ENCODE data around the gene DTNB.

DTNB gene

DNA sequence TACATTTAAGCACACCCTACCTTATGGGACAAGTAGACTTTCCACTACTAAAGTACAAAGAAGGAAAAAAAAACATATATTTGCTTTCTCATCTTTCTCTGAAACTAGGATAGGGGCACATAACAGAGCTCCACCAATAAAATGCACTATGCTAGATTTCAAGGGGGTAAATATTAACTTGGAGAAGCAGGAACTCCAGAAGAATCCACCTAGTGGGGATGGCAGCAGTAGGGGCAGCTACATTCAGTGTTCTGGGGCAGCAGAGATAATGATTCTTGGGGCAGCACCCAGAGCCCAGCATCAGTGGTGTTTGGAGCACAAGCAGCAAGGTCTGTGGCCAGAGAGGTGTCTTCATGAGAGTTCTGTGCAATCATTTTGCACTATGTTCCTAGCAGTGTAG is 64.7 kb downstream of the DTNB start:
- TF ChIP-seq ZBTB7A (IDR thresholded peaks at IDR 0.05; ENCODE audit: low read depth) (no peak), YY1 (IDR thresholded peaks at IDR 0.05; ENCODE audit: low read depth) (no peak), MAX (IDR thresholded peaks at IDR 0.05) (no peak), EP300 (IDR thresholded peaks at IDR 0.05; ENCODE audit: borderline replicate concordance) (no peak), NFIC (IDR thresholded peaks at IDR 0.05) (no peak), FOXM1 (IDR thresholded peaks at IDR 0.05; ENCODE audit: borderline replicate concordance, low read depth) (no peak), RAD21 (IDR thresholded peaks at IDR 0.05; ENCODE audit: low read depth) (no peak), TAF1 (IDR thresholded peaks at IDR 0.05; ENCODE audit: low read depth) (no peak), CREB1 (IDR thresholded peaks at IDR 0.05; ENCODE audit: low read depth) (no peak), EGR1 (IDR thresholded peaks at IDR 0.05) (no peak), CEBPB (IDR thresholded peaks at IDR 0.05) (no peak), USF1 (IDR thresholded peaks at IDR 0.05) (no peak), TEAD4 (IDR thresholded peaks at IDR 0.05) (no peak), TCF12 (IDR thresholded peaks at IDR 0.05; ENCODE audit: low read depth) (no peak)
- TF ChIP-seq, protein P1, sequence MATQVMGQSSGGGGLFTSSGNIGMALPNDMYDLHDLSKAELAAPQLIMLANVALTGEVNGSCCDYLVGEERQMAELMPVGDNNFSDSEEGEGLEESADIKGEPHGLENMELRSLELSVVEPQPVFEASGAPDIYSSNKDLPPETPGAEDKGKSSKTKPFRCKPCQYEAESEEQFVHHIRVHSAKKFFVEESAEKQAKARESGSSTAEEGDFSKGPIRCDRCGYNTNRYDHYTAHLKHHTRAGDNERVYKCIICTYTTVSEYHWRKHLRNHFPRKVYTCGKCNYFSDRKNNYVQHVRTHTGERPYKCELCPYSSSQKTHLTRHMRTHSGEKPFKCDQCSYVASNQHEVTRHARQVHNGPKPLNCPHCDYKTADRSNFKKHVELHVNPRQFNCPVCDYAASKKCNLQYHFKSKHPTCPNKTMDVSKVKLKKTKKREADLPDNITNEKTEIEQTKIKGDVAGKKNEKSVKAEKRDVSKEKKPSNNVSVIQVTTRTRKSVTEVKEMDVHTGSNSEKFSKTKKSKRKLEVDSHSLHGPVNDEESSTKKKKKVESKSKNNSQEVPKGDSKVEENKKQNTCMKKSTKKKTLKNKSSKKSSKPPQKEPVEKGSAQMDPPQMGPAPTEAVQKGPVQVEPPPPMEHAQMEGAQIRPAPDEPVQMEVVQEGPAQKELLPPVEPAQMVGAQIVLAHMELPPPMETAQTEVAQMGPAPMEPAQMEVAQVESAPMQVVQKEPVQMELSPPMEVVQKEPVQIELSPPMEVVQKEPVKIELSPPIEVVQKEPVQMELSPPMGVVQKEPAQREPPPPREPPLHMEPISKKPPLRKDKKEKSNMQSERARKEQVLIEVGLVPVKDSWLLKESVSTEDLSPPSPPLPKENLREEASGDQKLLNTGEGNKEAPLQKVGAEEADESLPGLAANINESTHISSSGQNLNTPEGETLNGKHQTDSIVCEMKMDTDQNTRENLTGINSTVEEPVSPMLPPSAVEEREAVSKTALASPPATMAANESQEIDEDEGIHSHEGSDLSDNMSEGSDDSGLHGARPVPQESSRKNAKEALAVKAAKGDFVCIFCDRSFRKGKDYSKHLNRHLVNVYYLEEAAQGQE (IDR thresholded peaks at IDR 0.05; ENCODE audit: low read depth), result no peak

DNA sequence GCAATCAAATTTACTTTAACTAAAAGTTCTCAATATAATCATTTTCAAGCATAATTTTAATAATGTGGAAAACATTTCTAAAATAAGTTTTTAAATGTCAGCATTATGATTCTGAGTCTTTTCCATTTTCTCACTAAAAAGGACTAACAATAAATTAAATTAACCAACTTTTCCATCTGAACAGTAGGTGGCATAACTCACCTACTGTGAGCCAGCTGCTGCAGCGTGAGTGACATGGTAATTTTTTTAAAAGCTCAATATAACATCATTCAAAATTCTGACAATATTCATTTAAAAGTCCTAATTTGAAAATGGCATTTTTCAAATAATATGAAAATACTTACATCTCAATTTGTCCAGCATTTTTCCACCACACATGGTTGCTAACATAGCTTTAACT is 66.5 kb downstream of the DTNB start:
- TF ChIP-seq MAX (IDR thresholded peaks at IDR 0.05), result no peak
- TF ChIP-seq RAD21 (IDR thresholded peaks at IDR 0.05; ENCODE audit: low read depth), result peak; percentile 88

GRCh38 chr2:25602333-25602723 is 71.0 kb downstream of the DTNB start:
- no peak for TF ChIP-seq TAF1 (IDR thresholded peaks at IDR 0.05; ENCODE audit: low read depth)
- TF ChIP-seq EGR1 (IDR thresholded peaks at IDR 0.05), result no peak
- no peak for TF ChIP-seq CEBPB (IDR thresholded peaks at IDR 0.05)
- no peak for TF ChIP-seq FOXM1 (IDR thresholded peaks at IDR 0.05; ENCODE audit: borderline replicate concordance, low read depth)
- TF ChIP-seq, protein P1 (IDR thresholded peaks at IDR 0.05; ENCODE audit: low read depth), result no peak
- no peak for TF ChIP-seq CREB1 (IDR thresholded peaks at IDR 0.05; ENCODE audit: low read depth)
- TF ChIP-seq RAD21 (IDR thresholded peaks at IDR 0.05; ENCODE audit: low read depth), result no peak
- no peak for TF ChIP-seq MAX (IDR thresholded peaks at IDR 0.05)
- TF ChIP-seq YY1 (IDR thresholded peaks at IDR 0.05; ENCODE audit: low read depth), result no peak
- TF ChIP-seq NFIC (IDR thresholded peaks at IDR 0.05), result no peak
- TF ChIP-seq USF1 (IDR thresholded peaks at IDR 0.05), result no peak
- no peak for TF ChIP-seq ZBTB7A (IDR thresholded peaks at IDR 0.05; ENCODE audit: low read depth)
- no peak for TF ChIP-seq TEAD4 (IDR thresholded peaks at IDR 0.05)
- no peak for TF ChIP-seq EP300 (IDR thresholded peaks at IDR 0.05; ENCODE audit: borderline replicate concordance)
- no peak for TF ChIP-seq TCF12 (IDR thresholded peaks at IDR 0.05; ENCODE audit: low read depth)

DNA sequence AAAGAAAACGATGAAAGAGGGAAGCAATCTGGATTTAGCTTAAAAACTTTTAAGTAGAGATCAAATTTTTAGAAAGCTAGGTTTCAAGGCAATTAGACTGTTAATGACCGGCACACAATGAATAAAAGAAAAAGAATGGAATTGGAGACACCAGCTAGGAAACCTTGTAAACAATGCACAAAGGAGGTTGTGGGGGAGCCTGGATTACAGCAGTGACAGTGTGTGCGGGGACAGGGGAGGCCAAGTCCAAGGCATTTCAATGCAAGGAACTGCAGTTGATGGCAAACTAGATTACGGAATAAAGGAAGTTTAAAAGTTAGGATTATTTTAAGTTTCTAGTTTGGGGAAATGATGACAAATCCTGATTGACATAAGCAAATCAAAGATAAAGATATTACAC is 74.5 kb downstream of the DTNB start:
- TF ChIP-seq CEBPB (IDR thresholded peaks at IDR 0.05), result no peak
- no peak for TF ChIP-seq YY1 (IDR thresholded peaks at IDR 0.05; ENCODE audit: low read depth)
- TF ChIP-seq USF1 (IDR thresholded peaks at IDR 0.05), result no peak
- TF ChIP-seq NFIC (IDR thresholded peaks at IDR 0.05), result no peak
- TF ChIP-seq EGR1 (IDR thresholded peaks at IDR 0.05), result no peak
- no peak for TF ChIP-seq RAD21 (IDR thresholded peaks at IDR 0.05; ENCODE audit: low read depth)
- TF ChIP-seq MAX (IDR thresholded peaks at IDR 0.05), result no peak
- TF ChIP-seq FOXM1 (IDR thresholded peaks at IDR 0.05; ENCODE audit: borderline replicate concordance, low read depth), result no peak
- no peak for TF ChIP-seq CREB1 (IDR thresholded peaks at IDR 0.05; ENCODE audit: low read depth)
- no peak for TF ChIP-seq TEAD4 (IDR thresholded peaks at IDR 0.05)
- TF ChIP-seq EP300 (IDR thresholded peaks at IDR 0.05; ENCODE audit: borderline replicate concordance), result no peak
- TF ChIP-seq TCF12 (IDR thresholded peaks at IDR 0.05; ENCODE audit: low read depth), result no peak
- no peak for TF ChIP-seq TAF1 (IDR thresholded peaks at IDR 0.05; ENCODE audit: low read depth)
- TF ChIP-seq, protein P1 (IDR thresholded peaks at IDR 0.05; ENCODE audit: low read depth), result no peak
- TF ChIP-seq ZBTB7A (IDR thresholded peaks at IDR 0.05; ENCODE audit: low read depth), result no peak
